Measurements from ENCODE around the gene PHYHD1.

- TF ChIP-seq CTCF (IDR thresholded peaks at IDR 0.05) (no peak), POLR2AphosphoS5 (IDR thresholded peaks at IDR 0.05) (no peak)
Measured at GRCh38 chr9:128920381-128921058, at the start of gene PHYHD1.
